Mesenchymal stem cell (in vitro differentiated cells and primary cell): ENCODE measurements around the gene EPB41.

Source experiments
- DNase-seq: peaks from one replicate; pipeline ENCODE4 v3.0.0-alpha.2; 2013
- H2AFZ ChIP-seq: one replicate; pipeline ENCODE4 v1.6.1; 2013; ENCODE audit warnings: low read depth, mild to moderate bottlenecking, control low read depth, inconsistent platforms, low read length, moderate library complexity
- H2AK5ac ChIP-seq: 2 replicates; pipeline ENCODE4 v1.6.1; 2013; ENCODE audit warnings: low read length, moderate library complexity, mild to moderate bottlenecking, inconsistent platforms; ENCODE audit not compliant: severe bottlenecking
- H2BK120ac ChIP-seq: one replicate; pipeline ENCODE4 v1.6.1; 2013; ENCODE audit warnings: low read depth, mild to moderate bottlenecking, inconsistent platforms, low read length, moderate library complexity
- H2BK12ac ChIP-seq, 2 experiments: one replicate each; pipeline ENCODE4 v1.6.1; 2013; ENCODE audit warnings: inconsistent platforms in 2 of 2, low read length in 2 of 2, mild to moderate bottlenecking in 2 of 2, moderate library complexity in 2 of 2, control low read depth in 1 of 2
- H2BK15ac ChIP-seq: one replicate; pipeline ENCODE4 v1.6.1; 2013; ENCODE audit warnings: mild to moderate bottlenecking, low read depth, inconsistent platforms; ENCODE audit not compliant: poor library complexity, severe bottlenecking
- H2BK5ac ChIP-seq: 2 replicates; pipeline ENCODE4 v1.6.1; 2013; ENCODE audit warnings: low read depth, mild to moderate bottlenecking, low read length, control low read depth, inconsistent platforms; ENCODE audit not compliant: poor library complexity, severe bottlenecking
- H3K14ac ChIP-seq, 2 experiments: one replicate each; pipeline ENCODE4 v1.6.1; 2013; ENCODE audit warnings: inconsistent platforms in 2 of 2, low read length in 2 of 2, control low read depth in 1 of 2, mild to moderate bottlenecking in 1 of 2, moderate library complexity in 1 of 2
- H3K18ac ChIP-seq, 2 experiments: one replicate each; pipeline ENCODE4 v1.6.1; 2013; ENCODE audit warnings: inconsistent platforms in 2 of 2, low read length in 2 of 2, control low read depth in 1 of 2, low read depth in 1 of 2, mild to moderate bottlenecking in 1 of 2
- H3K23ac ChIP-seq, 2 experiments: one replicate each; pipeline ENCODE4 v1.6.1; 2013; ENCODE audit warnings: inconsistent platforms in 2 of 2, low read length in 2 of 2, mild to moderate bottlenecking in 2 of 2, moderate library complexity in 2 of 2, control low read depth in 1 of 2
- H3K27ac ChIP-seq: 2 replicates; pipeline ENCODE4 v1.5.1; 2013; ENCODE audit warnings: mild to moderate bottlenecking, moderate library complexity, low read length, control low read depth, inconsistent platforms; ENCODE audit not compliant: poor library complexity, severe bottlenecking
- H3K27me3 ChIP-seq, 2 experiments: 2 replicates each; pipeline versions ENCODE4 v1.6.1 to v1.7.0; 2013; ENCODE audit warnings: low read length in 2 of 2, mild to moderate bottlenecking in 2 of 2, moderate library complexity in 2 of 2, control low read depth in 1 of 2, inconsistent platforms in 1 of 2; ENCODE audit not compliant: control insufficient read depth in 1 of 2, insufficient read depth in 1 of 2
- H3K36me3 ChIP-seq, 2 experiments: 2 replicates each; pipeline versions ENCODE4 v1.6.1 to v1.7.0; 2013; ENCODE audit warnings: low read length in 2 of 2, control low read depth in 1 of 2, inconsistent platforms in 1 of 2, low read depth in 1 of 2, mild to moderate bottlenecking in 1 of 2; ENCODE audit not compliant: insufficient read depth in 2 of 2, control insufficient read depth in 1 of 2
- H3K4ac ChIP-seq, 2 experiments: one replicate each; pipeline ENCODE4 v1.6.1; 2013; ENCODE audit warnings: inconsistent platforms in 2 of 2, low read length in 2 of 2, mild to moderate bottlenecking in 2 of 2, moderate library complexity in 2 of 2, control low read depth in 1 of 2, low read depth in 1 of 2
- H3K4me1 ChIP-seq: 2 replicates; pipeline ENCODE4 v1.6.1; 2013; ENCODE audit warnings: low read depth, low read length, control low read depth; ENCODE audit not compliant: control insufficient read depth, insufficient read depth
- H3K4me2 ChIP-seq: 2 replicates; pipeline ENCODE4 v1.6.1; 2013; ENCODE audit warnings: low read length, mild to moderate bottlenecking, inconsistent platforms; ENCODE audit not compliant: poor library complexity, severe bottlenecking
- H3K4me3 ChIP-seq, 2 experiments: 2 replicates each; pipeline versions ENCODE4 v1.5.1 to v1.7.0; 2013; ENCODE audit warnings: low read length in 2 of 2, mild to moderate bottlenecking in 2 of 2, control low read depth in 1 of 2, low read depth in 1 of 2; ENCODE audit not compliant: insufficient read depth in 1 of 2
- H3K79me1 ChIP-seq: replicated peaks from 2 replicates; pipeline ENCODE4 v1.6.1; 2013; ENCODE audit warnings: mild to moderate bottlenecking, control low read depth, low read length, inconsistent platforms; ENCODE audit not compliant: poor library complexity, severe bottlenecking
- H3K9ac ChIP-seq: 2 replicates; pipeline ENCODE4 v1.7.0; 2013; ENCODE audit warnings: mild to moderate bottlenecking, low read length, moderate library complexity
- H3K9me3 ChIP-seq: 2 replicates; pipeline ENCODE4 v1.7.0; 2013; ENCODE audit warnings: mild to moderate bottlenecking, low read length; ENCODE audit not compliant: control insufficient read depth
- H4K8ac ChIP-seq: one replicate; pipeline ENCODE4 v1.6.1; 2013; ENCODE audit warnings: inconsistent platforms, mild to moderate bottlenecking, low read length, moderate library complexity
- H4K91ac ChIP-seq: one replicate; pipeline ENCODE4 v1.6.1; 2013; ENCODE audit warnings: mild to moderate bottlenecking, low read length, inconsistent platforms
- WGBS: methylation state at CpG from one replicate; pipeline ENCODE4 v1.1.7; 2013; ENCODE audit warnings: mixed read lengths; 5-methylcytosine and 5-hydroxymethylcytosine counted together

The EPB41 gene

GRCh38 chr1:29136391-29136915 lies 222.1 kb downstream of the EPB41 start:
- Histone ChIP-seq H2BK15ac (no peak overlapping the region), H3K18ac (no peak overlapping the region), H3K14ac (no peak overlapping the region), H2BK12ac (no peak overlapping the region), H4K91ac (no peak overlapping the region), H2AFZ (no peak overlapping the region), H3K4me2 (peak overlapping the region; percentile 3), H3K4me1 (peaks cover 2% of the 10 kb centered on the region), H3K27me3 (peaks cover 0 to 15% of the 10 kb centered on the region in 2 experiments), H3K36me3 (no peaks in the 10 kb centered on the region), H3K79me1 (no peaks in the 10 kb centered on the region), H3K4me3 (no peak overlapping the region), H2AK5ac (no peak overlapping the region), H2BK5ac (no peak overlapping the region), H4K8ac (no peak overlapping the region), H3K23ac (peak overlapping the region in 1 of 2 experiments; percentile 89), H2BK120ac (no peak overlapping the region), H3K9me3 (no peaks in the 10 kb centered on the region), H3K27ac (no peak overlapping the region), H3K9ac (peak overlapping the region; percentile 45), H3K4ac (no peak overlapping the region)
- DNase-seq = no peak
- 76% methylated on average over 8 of the region's 14 CpGs for WGBS

GRCh38 chr1:29142714-29143113 lies 228.3 kb downstream of the EPB41 start:
- no peak overlapping the region for H2BK5ac ChIP-seq
- H3K9me3 ChIP-seq = no peaks in the 10 kb centered on the region
- peaks cover 22 to 28% of the 10 kb centered on the region in 2 experiments for H3K36me3 ChIP-seq
- H2BK120ac ChIP-seq = no peak overlapping the region
- no peak overlapping the region for H2AK5ac ChIP-seq
- 100% methylated on average over 1 of the region's 2 CpGs for WGBS
- H3K4ac ChIP-seq = no peak overlapping the region
- H3K27ac ChIP-seq = no peak overlapping the region
- H3K27me3 ChIP-seq = no peaks in the 10 kb centered on the region
- no peak overlapping the region for H2AFZ ChIP-seq
- H3K14ac ChIP-seq = no peak overlapping the region
- H3K23ac ChIP-seq = no peak overlapping the region
- DNase-seq = no peak
- no peak overlapping the region for H4K8ac ChIP-seq
- H3K4me2 ChIP-seq = no peak overlapping the region
- peaks cover 6% of the 10 kb centered on the region for H3K79me1 ChIP-seq
- no peak overlapping the region for H3K18ac ChIP-seq
- no peak overlapping the region for H3K4me3 ChIP-seq
- no peak overlapping the region for H4K91ac ChIP-seq
- H2BK15ac ChIP-seq = no peak overlapping the region
- no peak overlapping the region for H2BK12ac ChIP-seq
- no peak overlapping the region for H3K9ac ChIP-seq
- H3K4me1 ChIP-seq = no peaks in the 10 kb centered on the region

- no peaks in the 10 kb centered on the region for H3K4me1 ChIP-seq
- no peak overlapping the region for H4K91ac ChIP-seq
- no peak overlapping the region for H2BK5ac ChIP-seq
- no peak overlapping the region for H3K27ac ChIP-seq
- no peak overlapping the region for H3K9ac ChIP-seq
- 100% methylated on average over 1 of the region's 2 CpGs for WGBS
- H3K4me3 ChIP-seq = no peak overlapping the region
- no peak overlapping the region for H2BK15ac ChIP-seq
- no peak overlapping the region for H3K4ac ChIP-seq
- no peaks in the 10 kb centered on the region for H3K27me3 ChIP-seq
- no peak overlapping the region for H3K14ac ChIP-seq
- H2BK12ac ChIP-seq = no peak overlapping the region
- no peaks in the 10 kb centered on the region for H3K9me3 ChIP-seq
- H2AK5ac ChIP-seq = no peak overlapping the region
- H3K4me2 ChIP-seq = no peak overlapping the region
- no peak for DNase-seq
- no peak overlapping the region for H3K23ac ChIP-seq
- peaks cover 36 to 43% of the 10 kb centered on the region in 2 experiments for H3K36me3 ChIP-seq
- H3K18ac ChIP-seq = no peak overlapping the region
- H3K79me1 ChIP-seq = peaks cover 19% of the 10 kb centered on the region
- no peak overlapping the region for H2BK120ac ChIP-seq
- H2AFZ ChIP-seq = no peak overlapping the region
- H4K8ac ChIP-seq = no peak overlapping the region
These were observed 229.8 kb downstream of the EPB41 start for GRCh38 chr1:29144178-29144577.

GRCh38 chr1:29145739-29146437 lies 231.5 kb downstream of the EPB41 start:
- H3K9ac ChIP-seq = peak overlapping the region; percentile 71
- no peak overlapping the region for H3K4ac ChIP-seq
- peaks cover 51 to 58% of the 10 kb centered on the region in 2 experiments for H3K36me3 ChIP-seq
- H2BK5ac ChIP-seq = no peak overlapping the region
- no peak overlapping the region for H4K91ac ChIP-seq
- H3K9me3 ChIP-seq = no peaks in the 10 kb centered on the region
- no peak overlapping the region for H3K18ac ChIP-seq
- H3K27me3 ChIP-seq = no peaks in the 10 kb centered on the region
- no peak overlapping the region for H3K4me2 ChIP-seq
- H4K8ac ChIP-seq = no peak overlapping the region
- no peak overlapping the region for H3K14ac ChIP-seq
- no peak overlapping the region for H2AFZ ChIP-seq
- H2BK120ac ChIP-seq = no peak overlapping the region
- H2AK5ac ChIP-seq = no peak overlapping the region
- peak overlapping the region; percentile 15 for H3K27ac ChIP-seq
- H3K23ac ChIP-seq = no peak overlapping the region
- DNase-seq = no peak
- H2BK15ac ChIP-seq = no peak overlapping the region
- no peak overlapping the region for H3K4me3 ChIP-seq
- 96% methylated on average over 8 of the region's 8 CpGs for WGBS
- H2BK12ac ChIP-seq = no peak overlapping the region
- H3K79me1 ChIP-seq = peaks cover 27% of the 10 kb centered on the region
- no peaks in the 10 kb centered on the region for H3K4me1 ChIP-seq
